Loucy (cell line): ENCODE results near the gene TMEM183A.

Experiments used
- H2AFZ ChIP-seq: fragments of 200-600 bp; sonication (generic); 2 replicates; pipeline ENCODE4 v1.6.0; 2016; ENCODE audit warnings: antibody characterized with exemption, mild to moderate bottlenecking, low read length, moderate library complexity
- H3F3A ChIP-seq: fragments of 200-600 bp; 2 replicates; pipeline ENCODE4 v1.6.0; 2016; ENCODE audit warnings: antibody characterized with exemption, low read depth, mild to moderate bottlenecking
- H3K27me3 ChIP-seq: fragments of 200-600 bp; sonication (generic); 2 replicates; pipeline ENCODE4 v1.6.1; 2014; ENCODE audit warnings: low read length, mild to moderate bottlenecking; ENCODE audit not compliant: insufficient read depth, poor library complexity, severe bottlenecking
- H3K36me3 ChIP-seq: fragments of 200-600 bp; sonication (generic); 2 replicates; pipeline ENCODE4 v1.6.1; 2016; ENCODE audit warnings: low read length; ENCODE audit not compliant: insufficient read depth
- H3K4me1 ChIP-seq: fragments of 200-600 bp; sonication (generic); 2 replicates; pipeline ENCODE4 v1.5.1; 2014; ENCODE audit warnings: low read length, mild to moderate bottlenecking; ENCODE audit not compliant: insufficient read depth, poor library complexity, severe bottlenecking
- H3K4me2 ChIP-seq: fragments of 200-600 bp; sonication (generic); 2 replicates; pipeline ENCODE4 v1.6.0; 2014; ENCODE audit warnings: antibody characterized with exemption, low read length, low read depth, mild to moderate bottlenecking; ENCODE audit not compliant: poor library complexity, severe bottlenecking
- H3K4me3 ChIP-seq: fragments of 200-600 bp; sonication (generic); 2 replicates; pipeline ENCODE4 v1.5.1; 2014; ENCODE audit warnings: low read length, mild to moderate bottlenecking, mixed read lengths; ENCODE audit not compliant: poor library complexity, severe bottlenecking
- H3K79me2 ChIP-seq: fragments of 200-600 bp; sonication (generic); 2 replicates; pipeline ENCODE4 v1.6.1; 2014; ENCODE audit warnings: low read length; ENCODE audit not compliant: insufficient read depth
- H3K9ac ChIP-seq: fragments of 200-600 bp; sonication (generic); 2 replicates; pipeline ENCODE4 v1.6.0; 2014; ENCODE audit warnings: mild to moderate bottlenecking, low read depth, low read length, moderate library complexity; ENCODE audit not compliant: poor library complexity, severe bottlenecking
- H3K9me2 ChIP-seq: fragments of 200-600 bp; sonication (generic); replicated peaks from 2 replicates; pipeline ENCODE4 v1.6.1; 2016; ENCODE audit warnings: low read depth, low read length, mixed read lengths
- H3K9me3 ChIP-seq: fragments of 200-600 bp; sonication (generic); 2 replicates; pipeline ENCODE4 v1.6.1; 2014; ENCODE audit warnings: mild to moderate bottlenecking, antibody characterized with exemption, low read length, low read depth; ENCODE audit not compliant: insufficient read depth
- H4K20me1 ChIP-seq: fragments of 200-600 bp; sonication (generic); 2 replicates; pipeline ENCODE4 v1.6.0; 2014; ENCODE audit warnings: antibody characterized with exemption, low read length, mild to moderate bottlenecking; ENCODE audit not compliant: insufficient read depth, poor library complexity, severe bottlenecking
- EZH2phosphoT487 ChIP-seq: fragments of 200-600 bp; IDR thresholded peaks from 2 replicates; pipeline ENCODE4 v1.6.1; 2018; ENCODE audit warnings: antibody characterized with exemption, mild to moderate bottlenecking, moderate library complexity, borderline replicate concordance
- TF ChIP-seq, protein P1 (sequence below): fragments of 200-600 bp; sonication (generic); conservative IDR thresholded peaks from 2 replicates; pipeline ENCODE4 v1.5.1; 2014; ENCODE audit warnings: mild to moderate bottlenecking, antibody characterized with exemption, low read length

TMEM183A gene

DNA sequence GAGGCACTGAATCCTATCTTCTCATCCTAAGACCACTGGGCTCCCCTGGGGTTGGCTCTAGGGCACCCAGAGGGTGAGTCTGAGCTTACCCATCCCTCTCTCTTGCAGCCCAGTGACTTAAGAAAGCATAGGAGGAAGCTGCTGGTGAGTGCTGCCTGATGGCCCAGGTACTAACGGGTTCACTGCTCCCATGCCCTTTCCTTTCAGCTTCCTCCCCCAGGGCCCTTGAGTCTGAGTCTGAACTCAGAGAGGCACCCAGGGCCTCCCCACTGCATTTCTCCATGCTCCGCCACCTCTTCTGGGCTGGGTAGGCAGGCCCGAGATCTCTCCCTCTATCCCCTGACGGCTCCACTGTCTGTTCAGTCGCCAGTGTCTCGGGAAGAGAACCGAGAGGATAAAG lies 48.8 kb downstream of the TMEM183A start:
- H3K4me1 ChIP-seq: peaks cover 9% of the 10 kb centered on the region
- no peak overlapping the region for H3K9ac ChIP-seq

DNA sequence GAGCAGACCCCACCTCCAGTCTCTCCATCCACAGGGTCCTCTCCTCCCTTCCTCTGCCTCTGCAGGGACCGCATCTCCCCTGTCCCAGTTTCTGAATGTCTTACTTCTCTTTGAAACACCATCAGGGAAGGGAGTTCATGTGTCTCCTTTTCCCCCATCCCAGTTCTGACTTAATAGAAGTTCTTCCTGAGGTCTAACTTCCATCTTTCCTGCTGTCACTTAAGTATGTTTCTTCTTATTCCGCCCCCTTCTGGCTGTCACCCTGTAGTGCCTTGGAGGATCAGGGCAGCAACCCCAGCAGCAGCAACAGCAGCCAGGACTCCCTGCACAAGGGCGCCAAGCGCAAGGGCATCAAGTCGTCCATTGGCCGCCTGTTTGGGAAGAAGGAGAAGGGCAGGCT lies 49.3 kb downstream of the TMEM183A start:
- Histone ChIP-seq H3K27me3 (no peaks in the 10 kb centered on the region), H3K4me2 (no peak overlapping the region), H3K9me3 (no peaks in the 10 kb centered on the region), H3F3A (no peaks in the 10 kb centered on the region), H3K79me2 (no peaks in the 10 kb centered on the region), H3K9ac (no peak overlapping the region), H3K9me2 (no peaks in the 10 kb centered on the region), H3K4me3 (no peak overlapping the region), H4K20me1 (no peaks in the 10 kb centered on the region), H3K4me1 (peaks cover 9% of the 10 kb centered on the region), H3K36me3 (no peaks in the 10 kb centered on the region), H2AFZ (no peak overlapping the region)
- no peak for TF ChIP-seq EZH2phosphoT487
- TF ChIP-seq, protein P1, sequence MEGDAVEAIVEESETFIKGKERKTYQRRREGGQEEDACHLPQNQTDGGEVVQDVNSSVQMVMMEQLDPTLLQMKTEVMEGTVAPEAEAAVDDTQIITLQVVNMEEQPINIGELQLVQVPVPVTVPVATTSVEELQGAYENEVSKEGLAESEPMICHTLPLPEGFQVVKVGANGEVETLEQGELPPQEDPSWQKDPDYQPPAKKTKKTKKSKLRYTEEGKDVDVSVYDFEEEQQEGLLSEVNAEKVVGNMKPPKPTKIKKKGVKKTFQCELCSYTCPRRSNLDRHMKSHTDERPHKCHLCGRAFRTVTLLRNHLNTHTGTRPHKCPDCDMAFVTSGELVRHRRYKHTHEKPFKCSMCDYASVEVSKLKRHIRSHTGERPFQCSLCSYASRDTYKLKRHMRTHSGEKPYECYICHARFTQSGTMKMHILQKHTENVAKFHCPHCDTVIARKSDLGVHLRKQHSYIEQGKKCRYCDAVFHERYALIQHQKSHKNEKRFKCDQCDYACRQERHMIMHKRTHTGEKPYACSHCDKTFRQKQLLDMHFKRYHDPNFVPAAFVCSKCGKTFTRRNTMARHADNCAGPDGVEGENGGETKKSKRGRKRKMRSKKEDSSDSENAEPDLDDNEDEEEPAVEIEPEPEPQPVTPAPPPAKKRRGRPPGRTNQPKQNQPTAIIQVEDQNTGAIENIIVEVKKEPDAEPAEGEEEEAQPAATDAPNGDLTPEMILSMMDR: peak; percentile 49; the same call in 1 of the 2 replicates

More for the DNA sequence above, 48.8 kb downstream of the TMEM183A start:
- Histone ChIP-seq H3K4me3 (no peak overlapping the region), H4K20me1 (no peaks in the 10 kb centered on the region), H3K9me2 (no peaks in the 10 kb centered on the region), H3F3A (no peaks in the 10 kb centered on the region), H3K79me2 (no peaks in the 10 kb centered on the region), H3K4me2 (no peak overlapping the region), H2AFZ (no peak overlapping the region), H3K9me3 (no peaks in the 10 kb centered on the region), H3K27me3 (no peaks in the 10 kb centered on the region), H3K36me3 (no peaks in the 10 kb centered on the region)
- no peak for TF ChIP-seq EZH2phosphoT487

DNA sequence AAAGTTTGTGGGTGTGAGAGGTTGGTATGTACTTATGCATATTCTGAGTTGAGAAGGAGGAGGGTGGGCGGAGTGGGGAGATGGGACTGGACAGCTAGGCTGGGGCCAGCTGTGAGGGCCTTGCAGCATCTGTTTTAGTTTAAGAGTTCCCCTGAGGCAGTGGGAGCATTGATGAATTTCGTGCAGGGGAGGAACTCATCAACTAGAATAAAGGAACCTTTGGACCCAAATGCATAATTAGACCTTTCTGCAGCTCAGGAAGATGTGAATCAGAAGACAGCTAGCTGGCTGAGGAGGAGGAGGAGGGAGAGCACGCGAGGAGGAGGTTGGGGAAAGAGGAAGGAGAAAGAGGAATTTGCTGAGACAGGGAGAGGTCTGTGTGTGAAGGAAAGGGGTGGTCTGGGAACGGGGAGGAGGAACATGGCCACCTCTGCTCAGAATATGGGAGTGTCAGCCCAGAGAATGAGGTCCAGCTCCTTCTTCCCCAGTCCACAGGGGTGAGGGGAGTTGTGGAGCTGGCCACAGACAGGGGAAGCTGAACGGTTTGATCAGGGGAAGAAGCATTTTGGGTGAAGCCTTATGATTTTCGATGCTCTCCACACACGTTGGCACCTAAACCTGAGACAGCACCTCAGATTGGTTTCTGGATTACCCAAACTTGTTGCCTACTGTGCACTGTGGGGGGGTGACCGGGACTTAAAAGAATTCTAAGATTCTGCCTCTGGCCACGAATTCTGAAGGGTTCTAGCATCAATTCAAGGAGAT lies 50.9 kb downstream of the TMEM183A start:
- H2AFZ ChIP-seq: no peak overlapping the region
- H3K4me2 ChIP-seq: no peak overlapping the region
- no peak overlapping the region for H3K9ac ChIP-seq

More for the DNA sequence above, 50.9 kb downstream of the TMEM183A start:
- H3K9me2 ChIP-seq: no peaks in the 10 kb centered on the region
- H3K9me3 ChIP-seq: no peaks in the 10 kb centered on the region
- no peak for TF ChIP-seq EZH2phosphoT487
- TF ChIP-seq, protein P1: no peak
- no peaks in the 10 kb centered on the region for H3K27me3 ChIP-seq
- H3K79me2 ChIP-seq: no peaks in the 10 kb centered on the region
- H3K4me3 ChIP-seq: no peak overlapping the region
- no peaks in the 10 kb centered on the region for H3K36me3 ChIP-seq
- no peaks in the 10 kb centered on the region for H3F3A ChIP-seq
- H3K4me1 ChIP-seq: peaks cover 9% of the 10 kb centered on the region
- H4K20me1 ChIP-seq: no peaks in the 10 kb centered on the region
